GM19328 (cell line): ENCODE results near the gene CAMTA1.

Experiments used
- ATAC-seq: cut with Tn5 transposase; IDR thresholded peaks from one replicate; pipeline ENCODE4 v1.9.1; 2021; ENCODE audit warnings: mild to moderate bottlenecking, moderate library complexity; ENCODE audit not compliant: unreplicated experiment

The CAMTA1 gene

GRCh38 chr1:7646981-7647901 lies 862.0 kb downstream of the CAMTA1 start:
- no peak for ATAC-seq

GRCh38 chr1:7648761-7649384 lies 863.6 kb downstream of the CAMTA1 start:
- ATAC-seq, result no peak

GRCh38 chr1:7650801-7651200 lies 865.5 kb downstream of the CAMTA1 start:
- no peak for ATAC-seq

GRCh38 chr1:7651203-7651602 lies 865.9 kb downstream of the CAMTA1 start:
- no peak for ATAC-seq

GRCh38 chr1:7652061-7652460 lies 866.8 kb downstream of the CAMTA1 start:
- ATAC-seq, result no peak

GRCh38 chr1:7652515-7653098 lies 867.4 kb downstream of the CAMTA1 start:
- ATAC-seq, result no peak

- ATAC-seq, result no peak
Observed at GRCh38 chr1:7654725-7655124, 869.5 kb downstream of the CAMTA1 start.

- ATAC-seq, result no peak
Observed at GRCh38 chr1:7655354-7655753, 870.1 kb downstream of the CAMTA1 start.

- ATAC-seq, result no peak
Observed at GRCh38 chr1:7656557-7657215, 871.4 kb downstream of the CAMTA1 start.

GRCh38 chr1:7657287-7658016 lies 872.2 kb downstream of the CAMTA1 start:
- no peak for ATAC-seq

GRCh38 chr1:7658099-7658498 lies 872.8 kb downstream of the CAMTA1 start:
- ATAC-seq, result no peak

- ATAC-seq, result no peak
Observed at GRCh38 chr1:7659514-7659913, 874.3 kb downstream of the CAMTA1 start.

- ATAC-seq, result no peak
Observed at GRCh38 chr1:7663451-7664146, 878.3 kb downstream of the CAMTA1 start.

GRCh38 chr1:7664147-7664892 lies 879.1 kb downstream of the CAMTA1 start:
- ATAC-seq, result no peak

GRCh38 chr1:7664893-7665250 lies 879.6 kb downstream of the CAMTA1 start:
- ATAC-seq, result no peak

- no peak for ATAC-seq
Observed at GRCh38 chr1:7666249-7666648, 881.0 kb downstream of the CAMTA1 start.

GRCh38 chr1:7667159-7667558 lies 881.9 kb downstream of the CAMTA1 start:
- no peak for ATAC-seq

- no peak for ATAC-seq
Observed at GRCh38 chr1:7667625-7668218, 882.5 kb downstream of the CAMTA1 start.
